Prostate gland (tissue), 2 donors: ENCODE results near the gene TRMT6. TPM values are rescaled to one million over a fixed set of nuclear protein-coding genes. Genes with fewer than 3 reads are reported as not detected.

Experiments
- DNase-seq: peaks from one replicate; pipeline ENCODE4 v3.0.0-alpha.2; 2019; ENCODE audit warnings: low spot score
- H3K27ac ChIP-seq, 2 donors: fragments of 200-600 bp; sonication (generic); 2 replicates each; pipeline ENCODE4 v1.5.1; 2017 to 2019
- H3K27me3 ChIP-seq: fragments of 200-600 bp; sonication (generic); replicated peaks from 2 replicates; pipeline ENCODE4 v1.5.1; 2019; ENCODE audit not compliant: insufficient read depth
- H3K36me3 ChIP-seq, 2 donors: fragments of 200-600 bp; sonication (generic); 1 replicate in 1 of 2; 2 replicates in 1 of 2; pipeline versions ENCODE4 v1.5.1 to v1.8.1; 2017 to 2019
- H3K4me1 ChIP-seq: fragments of 200-600 bp; sonication (generic); replicated peaks from 2 replicates; pipeline ENCODE4 v1.5.1; 2019
- H3K4me3 ChIP-seq, 2 donors: fragments of 200-600 bp; sonication (generic); 2 replicates each; pipeline ENCODE4 v1.5.1; 2017 to 2019
- H3K9me3 ChIP-seq: fragments of 200-600 bp; sonication (generic); 2 replicates; pipeline ENCODE4 v1.5.1; 2017
- CTCF ChIP-seq, 4 experiments: fragments of 200-600 bp in 2 of 4; fragments of 450-650 bp in 2 of 4; sonication (generic) in 2 of 4; IDR thresholded peaks; 1 replicate in 3 of 4; 2 replicates in 1 of 4; pipeline ENCODE4 v1.5.1; 2016 to 2019; ENCODE audit warnings: antibody characterized with exemption in 4 of 4, mild to moderate bottlenecking in 2 of 4, moderate library complexity in 2 of 4
- POLR2A ChIP-seq: fragments of 450-650 bp; IDR thresholded peaks from one replicate; pipeline ENCODE4 v1.6.1; 2016; ENCODE audit warnings: antibody characterized with exemption, mild to moderate bottlenecking
- POLR2AphosphoS5 ChIP-seq: sonication (generic); formaldehyde crosslinking; IDR thresholded peaks from one replicate; pipeline ENCODE4 v1.6.1; 2017; ENCODE audit warnings: antibody characterized with exemption
- WGBS: methylation state at CpG from one replicate; pipeline ENCODE4 v1.1.5; 2018; 5-methylcytosine and 5-hydroxymethylcytosine counted together
- intact Hi-C: fragments of 100-400 bp; cut with DNase I; formaldehyde crosslinking; loops from one replicate; pipeline ENCODE4 v1.14.2; 2022
- total RNA-seq, 2 donors: library from RNA; depleted of rRNA; stranded (reverse); fragments of >200 nt; gene quantifications; one replicate each; pipeline ENCODE4 v1.1.0, GENCODE V29; 2016

The TRMT6 gene
- total RNA-seq, 2 donors from 2014 or later: 8.3 to 14.8 TPM

- Histone ChIP-seq H3K27ac (no peak overlapping the region), H3K27me3 (no peaks in the 10 kb centered on the region), H3K9me3 (no peaks in the 10 kb centered on the region), H3K36me3 (no peaks in the 10 kb centered on the region), H3K4me3 (no peak overlapping the region), H3K4me1 (no peaks in the 10 kb centered on the region)
- WGBS: 84% methylated on average over 3 of the region's 3 CpGs
- TF ChIP-seq POLR2AphosphoS5 (no peak), POLR2A (no peak), CTCF (IDR thresholded peaks at IDR 0.05) (no peak)
- DNase-seq: no peak
- intact Hi-C loops: no loop called here
These were observed 18.9 kb downstream of the TRMT6 start for GRCh38 chr20:5931411-5931810.

GRCh38 chr20:5928836-5929715 is 21.3 kb downstream of the TRMT6 start:
- no peak for TF ChIP-seq POLR2AphosphoS5
- no peak for TF ChIP-seq CTCF (IDR thresholded peaks at IDR 0.05)
- Histone ChIP-seq H3K4me3 (no peak overlapping the region), H3K4me1 (no peaks in the 10 kb centered on the region), H3K9me3 (no peaks in the 10 kb centered on the region), H3K36me3 (no peaks in the 10 kb centered on the region), H3K27ac (no peak overlapping the region), H3K27me3 (no peaks in the 10 kb centered on the region)
- WGBS: 77% methylated on average over 8 of the region's 8 CpGs
- DNase-seq: no peak
- intact Hi-C loops: no loop called here

GRCh38 chr20:5927749-5928462 is 22.4 kb downstream of the TRMT6 start:
- Histone ChIP-seq H3K36me3 (no peaks in the 10 kb centered on the region), H3K4me1 (no peaks in the 10 kb centered on the region), H3K27me3 (no peaks in the 10 kb centered on the region), H3K27ac (no peak overlapping the region), H3K4me3 (no peak overlapping the region), H3K9me3 (no peaks in the 10 kb centered on the region)
- 75% methylated on average over 11 of the region's 11 CpGs for WGBS
- intact Hi-C loops: no loop called here
- no peak for DNase-seq
- TF ChIP-seq POLR2AphosphoS5 (no peak), POLR2A (no peak), CTCF (IDR thresholded peaks at IDR 0.05) (no peak)

- Histone ChIP-seq H3K27me3 (no peaks in the 10 kb centered on the region), H3K27ac (no peak overlapping the region), H3K4me1 (no peaks in the 10 kb centered on the region), H3K9me3 (no peaks in the 10 kb centered on the region), H3K36me3 (no peaks in the 10 kb centered on the region), H3K4me3 (no peak overlapping the region)
- WGBS: 62% methylated on average over 3 of the region's 3 CpGs
- intact Hi-C loops: no loop called here
- TF ChIP-seq POLR2A (no peak), CTCF (IDR thresholded peaks at IDR 0.05) (no peak), POLR2AphosphoS5 (no peak)
- DNase-seq: no peak
These were observed 24.8 kb downstream of the TRMT6 start for GRCh38 chr20:5925551-5925950.
